Activated naive CD4-positive, alpha-beta T cell treated with anti-CD3 and anti-CD28 coated beads, Interleukin-2, amount 10 ng/mL, durations not matched to agents 7 days and 5 days (primary cell): ENCODE data around the gene RASSF1.

Experiments used
- CTCF ChIA-PET: fragments of 350-600 bp; sonication (Branson Sonifier 250); formaldehyde crosslinking; loops from one replicate; lab custom pipeline; 2021; ENCODE audit warnings: antibody characterized with exemption; lab: Charles Lee
- DNase-seq: peaks from one replicate; pipeline ENCODE4 v3.0.0-alpha.2; 2020
- H3K27ac Mint-ChIP-seq: one replicate; pipeline ENCODE4 v1.8.0; 2021; ENCODE audit warnings: mild to moderate bottlenecking, moderate library complexity, mixed read lengths
- H3K27me3 Mint-ChIP-seq: one replicate; pipeline ENCODE4 v1.8.0; 2021; ENCODE audit warnings: mild to moderate bottlenecking, mixed read lengths
- H3K36me3 Mint-ChIP-seq: one replicate; pipeline ENCODE4 v1.8.0; 2021; ENCODE audit warnings: mixed read lengths
- H3K4me1 Mint-ChIP-seq: one replicate; pipeline ENCODE4 v1.8.0; 2021; ENCODE audit warnings: mixed read lengths
- H3K4me3 Mint-ChIP-seq: one replicate; pipeline ENCODE4 v1.8.0; 2021; ENCODE audit warnings: mild to moderate bottlenecking, moderate library complexity, mixed read lengths
- H3K9me3 Mint-ChIP-seq: one replicate; pipeline ENCODE4 v1.8.0; 2021; ENCODE audit warnings: mixed read lengths

The RASSF1 gene

GRCh38 chr3:50327943-50328691, 12.5 kb downstream of the RASSF1 start, which contains the start of gene TUSC2:
TUSC2 (minus strand) TSS chr3:50328223; CDS start chr3:50328099, 124 bp downstream.
- H3K27me3 Mint-ChIP-seq = no peaks in the 10 kb centered on the region
- H3K36me3 Mint-ChIP-seq = peaks cover 35% of the 10 kb centered on the region
- H3K9me3 Mint-ChIP-seq = no peaks in the 10 kb centered on the region
- peak within 1 kb of the TSS; percentile 89 for H3K27ac Mint-ChIP-seq
- peak; percentile 97 for DNase-seq
- H3K4me1 Mint-ChIP-seq = peaks cover 36% of the 10 kb centered on the region
- H3K4me3 Mint-ChIP-seq = peak within 1 kb of the TSS; percentile 93
- CTCF ChIA-PET = interaction anchor here (0.9 to 2.4 kb wide), 5 partner anchors 9 to 133 kb away, joined by 3 to 8 read pairs (median 3); partner anchors contain the start of gene HYAL1

GRCh38 chr3:50327129-50327528, 13.5 kb downstream of the RASSF1 start:
- H3K4me3 Mint-ChIP-seq = peak overlapping the region; percentile 93
- H3K4me1 Mint-ChIP-seq = peaks cover 31% of the 10 kb centered on the region
- no peaks in the 10 kb centered on the region for H3K9me3 Mint-ChIP-seq
- no peak for DNase-seq
- peaks cover 28% of the 10 kb centered on the region for H3K36me3 Mint-ChIP-seq
- CTCF ChIA-PET = interaction anchor here (1.1 kb wide), 1 partner anchor 24 kb away, joined by 3 read pairs; the partner anchor contains the start of gene HYAL1
- no peaks in the 10 kb centered on the region for H3K27me3 Mint-ChIP-seq
- peak overlapping the region; percentile 52 for H3K27ac Mint-ChIP-seq

GRCh38 chr3:50326182-50326541, 14.5 kb downstream of the RASSF1 start:
- Mint-ChIP-seq H3K9me3 (no peaks in the 10 kb centered on the region), H3K4me3 (peak overlapping the region; percentile 93), H3K27ac (no peak overlapping the region), H3K4me1 (peaks cover 29% of the 10 kb centered on the region), H3K36me3 (peaks cover 22% of the 10 kb centered on the region), H3K27me3 (no peaks in the 10 kb centered on the region)
- DNase-seq = no peak
- CTCF ChIA-PET = no interaction called here

DNA sequence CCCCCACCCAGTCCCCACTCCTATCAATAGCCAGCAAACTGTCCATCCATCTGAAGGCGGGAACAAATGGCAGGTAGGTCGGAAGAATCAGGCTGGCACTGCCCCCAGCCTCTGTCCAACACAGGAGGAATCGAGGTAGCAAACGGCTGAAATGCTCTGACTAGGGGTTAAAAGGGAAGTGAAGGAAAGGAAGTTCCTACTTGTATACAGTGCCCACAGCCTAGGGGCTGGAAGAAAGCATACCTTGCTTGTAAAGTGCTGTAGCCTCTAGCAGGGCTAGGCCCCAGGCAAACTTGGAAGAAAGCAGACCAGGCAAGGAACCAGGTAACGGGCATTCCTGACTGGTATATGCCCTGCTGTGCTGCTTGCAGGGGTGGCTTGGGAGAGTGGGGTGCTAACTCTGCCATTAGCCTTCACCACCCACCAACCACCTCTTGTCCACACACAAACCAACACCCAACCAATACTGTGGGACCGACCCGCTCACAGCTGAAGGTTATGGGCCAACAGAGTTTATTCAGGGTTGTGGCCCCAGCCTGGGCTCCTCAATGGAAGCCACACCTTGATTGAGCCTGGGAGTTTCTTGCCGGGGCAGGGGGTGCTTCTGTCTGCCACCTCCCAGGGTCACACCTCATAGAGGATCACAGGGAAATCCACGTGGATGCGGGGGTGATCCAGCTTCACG, 15.0 kb downstream of the RASSF1 start:
- CTCF ChIA-PET = interaction anchor here (1.4 to 3.5 kb wide), 4 partner anchors 11 to 51 kb away, joined by 3 to 15 read pairs (median 14); partner anchors contain the start of genes CYB561D2 and NPRL2
- Mint-ChIP-seq H3K27me3 (no peaks in the 10 kb centered on the region), H3K9me3 (no peaks in the 10 kb centered on the region), H3K36me3 (peaks cover 17% of the 10 kb centered on the region), H3K4me3 (peak overlapping the region; percentile 93), H3K27ac (no peak overlapping the region), H3K4me1 (peaks cover 30% of the 10 kb centered on the region)
- DNase-seq = no peak

GRCh38 chr3:50325113-50325480, 15.5 kb downstream of the RASSF1 start:
- CTCF ChIA-PET = interaction anchor here (1.0 to 3.5 kb wide), 11 partner anchors 10 to 134 kb away, joined by 3 to 40 read pairs (median 8); partner anchors contain the start of genes CYB561D2, GNAT1, HYAL3 and NAA80
- Mint-ChIP-seq H3K4me3 (no peak overlapping the region), H3K27ac (no peak overlapping the region), H3K27me3 (no peaks in the 10 kb centered on the region), H3K4me1 (peaks cover 33% of the 10 kb centered on the region), H3K9me3 (no peaks in the 10 kb centered on the region), H3K36me3 (peaks cover 13% of the 10 kb centered on the region)
- no peak for DNase-seq

GRCh38 chr3:50324351-50325112, 16.1 kb downstream of the RASSF1 start:
- peak; percentile 78 for DNase-seq
- Mint-ChIP-seq H3K9me3 (no peaks in the 10 kb centered on the region), H3K4me1 (peaks cover 38% of the 10 kb centered on the region), H3K36me3 (peaks cover 7% of the 10 kb centered on the region), H3K27ac (no peak overlapping the region), H3K27me3 (no peaks in the 10 kb centered on the region), H3K4me3 (peak overlapping the region; percentile 2)
- CTCF ChIA-PET = interaction anchor here (0.8 to 3.5 kb wide), 19 partner anchors 10 to 133 kb away, joined by 3 to 40 read pairs (median 5); partner anchors contain the start of genes CYB561D2, GNAT1, HYAL1 and HYAL3

GRCh38 chr3:50323614-50324199, 16.9 kb downstream of the RASSF1 start:
- Mint-ChIP-seq H3K27me3 (no peaks in the 10 kb centered on the region), H3K4me1 (peaks cover 44% of the 10 kb centered on the region), H3K27ac (no peak overlapping the region), H3K9me3 (no peaks in the 10 kb centered on the region), H3K4me3 (no peak overlapping the region), H3K36me3 (peaks cover 5% of the 10 kb centered on the region)
- no peak for DNase-seq
- CTCF ChIA-PET = interaction anchor here (0.8 to 3.5 kb wide), 19 partner anchors 8 to 132 kb away, joined by 3 to 40 read pairs (median 5); partner anchors contain the start of genes CYB561D2, GNAT1, HYAL1 and HYAL3

DNA sequence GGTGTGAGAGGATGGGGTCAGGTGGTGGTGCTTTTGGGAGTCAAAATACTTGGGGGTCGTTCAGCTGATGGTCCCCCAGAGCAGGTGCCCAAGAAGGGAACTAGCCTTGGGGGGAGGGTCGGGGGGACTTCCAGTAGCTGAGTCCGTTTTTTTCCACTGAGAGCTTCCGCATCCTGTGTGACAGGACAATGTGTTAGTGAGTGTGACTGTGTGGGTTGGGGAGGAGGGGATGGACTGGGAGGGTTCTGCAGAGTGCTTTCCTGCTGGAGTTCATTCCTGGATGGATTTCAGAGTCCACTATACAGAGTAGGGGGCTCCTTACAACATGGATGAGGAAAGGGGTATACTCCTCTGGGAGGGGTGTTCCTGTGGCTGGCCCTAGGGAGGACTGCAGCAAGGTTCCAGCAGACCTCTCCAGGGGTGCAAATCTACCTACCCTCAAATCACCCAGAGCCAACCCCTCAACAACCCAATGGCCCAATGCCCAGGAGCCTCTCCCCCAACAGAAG, 17.5 kb downstream of the RASSF1 start:
- peak overlapping the region; percentile 33 for H3K4me3 Mint-ChIP-seq
- peak overlapping the region; percentile 19 for H3K27ac Mint-ChIP-seq
- H3K4me1 Mint-ChIP-seq = peaks cover 44% of the 10 kb centered on the region
- DNase-seq = no peak
- H3K36me3 Mint-ChIP-seq = peaks cover 5% of the 10 kb centered on the region
- H3K9me3 Mint-ChIP-seq = no peaks in the 10 kb centered on the region
- no peaks in the 10 kb centered on the region for H3K27me3 Mint-ChIP-seq
- CTCF ChIA-PET = interaction anchor here (1.0 to 3.5 kb wide), 6 partner anchors 9 to 51 kb away, joined by 3 to 40 read pairs (median 10); partner anchors contain the start of genes HYAL3 and NAA80

GRCh38 chr3:50322386-50323091, 18.1 kb downstream of the RASSF1 start, which contains the start of gene HYAL2:
HYAL2 (minus strand) TSS chr3:50322745; CDS start chr3:50320489, 2,256 bp downstream.
- Mint-ChIP-seq H3K4me3 (peak within 1 kb of the TSS; percentile 72), H3K9me3 (no peaks in the 10 kb centered on the region), H3K27me3 (no peaks in the 10 kb centered on the region), H3K4me1 (peaks cover 44% of the 10 kb centered on the region), H3K36me3 (peaks cover 5% of the 10 kb centered on the region), H3K27ac (peak within 1 kb of the TSS; percentile 91)
- no peak for DNase-seq
- CTCF ChIA-PET = interaction anchor here (1.3 to 3.5 kb wide), 5 partner anchors 8 to 31 kb away, joined by 3 to 40 read pairs (median 8); partner anchors contain the start of genes HYAL3 and NAA80

- Mint-ChIP-seq H3K27ac (no peak overlapping the region), H3K4me1 (peaks cover 44% of the 10 kb centered on the region), H3K4me3 (peak overlapping the region; percentile 72), H3K36me3 (peaks cover 5% of the 10 kb centered on the region), H3K9me3 (no peaks in the 10 kb centered on the region), H3K27me3 (no peaks in the 10 kb centered on the region)
- DNase-seq = no peak
- CTCF ChIA-PET = interaction anchor here (1.3 to 3.5 kb wide), 4 partner anchors 8 to 31 kb away, joined by 3 to 15 read pairs (median 6); partner anchors contain the start of genes HYAL3 and NAA80
Measured at GRCh38 chr3:50322115-50322385, 18.6 kb downstream of the RASSF1 start.

GRCh38 chr3:50321336-50322114, 19.1 kb downstream of the RASSF1 start:
- Mint-ChIP-seq H3K4me3 (peak overlapping the region; percentile 72), H3K27ac (peak overlapping the region; percentile 91), H3K9me3 (no peaks in the 10 kb centered on the region), H3K27me3 (no peaks in the 10 kb centered on the region), H3K4me1 (peaks cover 45% of the 10 kb centered on the region), H3K36me3 (peaks cover 5% of the 10 kb centered on the region)
- peak; percentile 90 for DNase-seq
- CTCF ChIA-PET = interaction anchor here (0.7 to 3.5 kb wide), 4 partner anchors 7 to 30 kb away, joined by 3 to 15 read pairs (median 6); partner anchors contain the start of genes HYAL3 and NAA80

DNA sequence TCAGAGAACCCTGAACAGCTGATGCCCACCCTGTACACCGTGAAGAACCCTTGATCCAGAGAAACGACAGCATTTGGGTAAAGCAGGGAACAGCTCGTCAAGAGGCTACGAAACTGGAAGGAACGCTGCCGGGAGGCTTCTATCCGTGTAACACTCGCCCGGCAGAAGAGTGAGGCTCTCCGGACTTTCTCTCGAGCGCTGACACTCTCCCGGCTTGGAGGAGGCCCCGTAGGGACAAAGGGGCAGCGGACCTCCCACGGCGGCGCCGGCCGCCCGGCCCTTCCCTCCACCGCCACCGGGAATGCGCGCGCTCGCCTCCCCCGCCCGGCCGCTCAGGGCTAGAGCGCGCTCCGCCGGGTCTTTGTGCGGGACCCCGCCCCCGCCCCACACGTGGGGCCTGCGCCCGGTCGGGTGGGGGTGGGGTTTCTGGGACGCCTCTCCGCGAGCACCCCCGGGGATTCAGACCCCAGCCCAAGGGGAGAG, 19.7 kb downstream of the RASSF1 start:
- Mint-ChIP-seq H3K27ac (peak overlapping the region; percentile 86), H3K4me1 (peaks cover 47% of the 10 kb centered on the region)
- CTCF ChIA-PET = interaction anchor here (0.7 to 2.2 kb wide), 5 partner anchors 9 to 93 kb away, joined by 3 to 8 read pairs (median 4); partner anchors contain the start of genes HYAL3 and NAA80

More for the DNA sequence above, 19.7 kb downstream of the RASSF1 start:
- peak overlapping the region; percentile 94 for H3K4me3 Mint-ChIP-seq
- H3K27me3 Mint-ChIP-seq = no peaks in the 10 kb centered on the region
- H3K36me3 Mint-ChIP-seq = peaks cover 8% of the 10 kb centered on the region
- peak; percentile 80 for DNase-seq
- no peaks in the 10 kb centered on the region for H3K9me3 Mint-ChIP-seq
